HG02885 (cell line): ENCODE data around the gene CHST5.
"Not testable (repeated sequence)": the region's sequence is repeated elsewhere in the genome, so short reads cannot be mapped to it uniquely, and the experiment has no call there.

Source experiments
- ATAC-seq: cut with Tn5 transposase; IDR thresholded peaks from one replicate; pipeline ENCODE4 v1.9.1; 2021; ENCODE audit warnings: mild to moderate bottlenecking; ENCODE audit not compliant: unreplicated experiment, poor library complexity

CHST5 gene

DNA sequence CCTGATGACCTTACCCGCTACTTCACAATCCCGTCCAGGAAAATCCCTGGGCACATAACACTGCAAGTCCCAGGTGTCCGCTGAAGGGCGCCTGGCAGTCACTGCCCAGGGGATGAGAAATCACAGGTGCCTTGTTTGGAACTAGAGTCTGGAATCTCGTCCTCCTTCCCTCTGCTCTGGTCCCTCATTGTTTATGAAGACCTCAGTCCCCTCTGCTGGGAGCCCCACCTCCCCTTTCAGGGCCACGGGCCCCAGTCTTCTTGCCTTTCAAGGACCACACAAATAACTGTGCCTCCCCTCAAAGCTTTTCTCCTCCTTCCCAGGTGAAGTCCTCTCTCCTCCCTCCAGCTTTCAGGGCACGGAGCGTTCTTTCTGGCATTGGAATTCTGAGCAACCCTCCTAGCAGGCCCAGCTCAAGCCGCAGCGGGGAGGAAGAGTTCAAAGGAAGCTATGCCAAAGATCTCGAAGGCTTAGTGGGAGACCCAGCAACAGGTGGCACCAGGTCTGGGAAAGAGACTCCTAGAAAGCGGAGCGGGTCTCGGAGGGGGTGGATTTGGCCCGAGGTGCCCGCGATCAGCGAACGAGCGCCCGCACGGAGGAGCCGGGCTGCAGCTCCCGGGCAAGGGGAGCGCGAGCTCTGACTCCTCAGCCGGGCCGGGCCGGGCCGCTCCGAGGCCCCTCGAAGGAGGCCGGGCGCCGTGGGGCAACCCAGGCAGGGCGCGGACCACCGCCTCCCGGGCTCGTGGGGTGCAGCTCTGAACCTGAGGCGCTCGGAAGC is 19.5 kb downstream of the CHST5 start:
- not testable (repeated sequence) for ATAC-seq

GRCh38 chr16:75514296-75514695 is 21.6 kb downstream of the CHST5 start:
- no peak for ATAC-seq

- no peak for ATAC-seq
Measured at GRCh38 chr16:75506574-75506973, 29.3 kb downstream of the CHST5 start.

DNA sequence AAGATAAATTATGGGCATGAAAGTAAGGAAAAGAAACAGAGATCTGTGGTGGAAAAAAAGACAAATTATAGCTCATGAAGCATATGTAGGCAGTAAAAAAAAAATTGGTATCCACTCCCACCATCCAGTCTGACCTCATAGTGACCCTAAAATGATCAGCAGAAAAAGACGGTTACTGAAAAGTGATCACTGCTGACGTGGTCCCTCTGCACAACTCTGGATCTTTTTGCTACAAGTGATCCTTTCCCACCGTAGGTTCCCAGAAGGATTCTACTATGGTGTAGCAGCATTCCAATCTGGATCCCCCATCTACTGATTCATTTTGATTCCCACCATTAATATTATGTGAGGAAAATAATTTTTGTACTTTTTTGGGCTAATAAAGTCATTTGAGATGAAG is 29.8 kb downstream of the CHST5 start:
- no peak for ATAC-seq

DNA sequence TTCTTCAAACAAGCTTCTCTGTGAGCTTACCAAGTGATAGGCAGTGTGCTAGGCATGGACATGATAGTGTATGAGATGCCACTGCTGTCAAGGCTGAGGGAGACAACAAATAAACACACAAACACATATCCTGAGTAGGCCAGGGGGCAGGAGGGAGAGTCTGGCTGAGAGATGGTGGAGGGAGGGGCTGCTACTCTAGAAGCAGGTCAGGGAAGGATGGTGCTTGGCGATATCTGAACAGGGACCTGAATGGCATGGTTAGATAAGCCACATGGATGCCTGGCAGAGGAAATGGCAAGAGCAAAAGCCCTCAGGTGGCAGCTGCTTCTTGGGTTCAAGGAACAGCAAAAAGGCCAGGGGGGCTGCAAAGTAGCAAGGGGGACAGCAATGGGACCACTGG is 32.1 kb downstream of the CHST5 start:
- ATAC-seq = no peak

GRCh38 chr16:75502916-75503605 is 32.8 kb downstream of the CHST5 start:
- no peak for ATAC-seq

DNA sequence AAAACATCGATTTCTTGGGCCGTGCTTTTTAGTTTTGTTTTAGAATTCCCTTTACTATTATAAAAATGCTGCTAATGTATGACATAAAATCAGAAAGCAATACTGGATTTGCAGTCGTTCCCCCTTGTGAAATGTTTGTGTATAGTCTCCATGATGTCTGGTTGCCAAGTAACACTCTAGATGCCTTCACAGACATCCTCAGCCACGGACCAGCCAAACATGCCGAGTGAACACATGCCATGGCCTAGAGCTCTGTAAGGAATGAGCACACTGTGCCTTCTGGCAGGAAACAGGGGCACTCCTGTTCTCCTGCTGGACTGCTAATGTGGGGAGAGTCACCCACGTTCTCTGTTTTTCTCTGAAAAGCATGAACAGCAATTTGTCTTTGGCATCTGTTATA is 34.1 kb downstream of the CHST5 start:
- not testable (repeated sequence) for ATAC-seq

DNA sequence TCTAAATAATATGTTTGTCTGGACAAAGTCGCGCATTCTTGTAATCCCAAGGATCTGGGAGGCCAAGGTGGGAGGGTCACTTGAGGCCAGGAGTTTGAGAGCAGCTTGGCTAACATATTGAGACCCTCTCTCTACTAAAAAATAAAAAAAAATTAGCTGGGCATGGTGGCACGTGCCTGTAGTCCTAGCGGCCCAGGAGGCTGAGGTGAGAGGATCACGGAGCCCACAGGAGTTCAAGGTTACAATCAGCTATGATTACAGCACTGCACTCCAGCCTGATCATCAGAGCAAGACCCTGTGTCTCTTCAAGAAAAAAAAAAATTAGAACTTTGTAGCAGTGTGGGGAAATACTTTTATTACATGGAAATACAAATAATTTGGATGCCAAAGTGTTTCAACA is 34.5 kb downstream of the CHST5 start:
- no peak for ATAC-seq

- not testable (repeated sequence) for ATAC-seq
Measured at GRCh38 chr16:75498605-75499322, 37.1 kb downstream of the CHST5 start.

- no peak for ATAC-seq
Measured at GRCh38 chr16:75497558-75497957, 38.4 kb downstream of the CHST5 start.

DNA sequence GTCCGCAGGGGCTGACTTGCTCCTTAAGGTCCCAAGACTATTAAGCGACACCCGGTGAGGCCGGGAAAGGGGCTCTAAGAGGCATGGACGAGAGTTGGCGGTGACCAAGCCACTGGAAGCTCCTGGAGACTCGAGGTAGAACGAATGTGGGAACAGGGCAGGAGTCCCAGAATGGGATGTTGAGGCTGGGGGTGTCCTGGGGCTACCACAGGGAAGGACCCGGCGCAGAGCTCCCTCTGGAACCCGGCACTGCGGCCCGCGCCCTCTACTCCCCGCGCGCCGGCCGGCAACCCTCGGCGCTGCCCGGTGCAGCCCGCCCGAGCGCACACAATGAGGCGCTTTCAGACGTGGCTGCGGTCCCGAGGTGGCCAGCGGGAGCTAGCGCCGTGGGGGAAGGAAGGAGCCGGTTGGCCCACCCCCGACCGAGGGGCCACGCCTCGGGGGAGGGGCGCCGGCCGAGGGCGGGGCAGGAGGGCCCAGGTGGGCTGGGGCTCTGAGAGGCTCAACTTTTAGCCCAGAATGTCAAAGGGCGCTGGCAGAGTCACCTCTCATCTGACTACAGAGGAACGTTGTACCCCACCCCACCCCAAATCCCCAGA is 40.7 kb downstream of the CHST5 start, which contains the start of gene CHST6:
TSS of gene CHST6 (minus strand) at position 366 of the 599 bp plus-strand sequence. CDS start 15,613 bp downstream, outside the sequence.
- ATAC-seq = peak; percentile 79

DNA sequence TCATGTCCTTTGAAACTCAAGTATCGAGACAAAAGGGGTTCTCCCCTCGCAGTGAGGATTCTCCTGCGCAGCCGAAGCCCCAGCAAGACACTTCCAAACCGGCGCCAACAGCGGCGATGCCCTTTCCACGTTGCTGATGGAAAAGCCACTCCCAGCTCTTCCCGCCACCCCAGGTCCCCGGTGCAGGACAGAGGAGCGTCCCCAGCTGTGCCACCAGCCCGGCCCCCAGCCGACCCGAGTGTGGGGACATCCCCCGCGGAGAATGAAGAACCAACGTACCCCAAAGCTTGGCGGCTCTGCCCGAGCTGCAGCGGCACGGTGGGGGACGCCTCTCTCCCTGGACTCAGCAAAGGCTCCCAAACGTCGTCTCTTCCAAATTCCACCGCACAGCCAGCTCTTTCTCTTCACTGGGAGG is 41.2 kb downstream of the CHST5 start:
- no peak for ATAC-seq

DNA sequence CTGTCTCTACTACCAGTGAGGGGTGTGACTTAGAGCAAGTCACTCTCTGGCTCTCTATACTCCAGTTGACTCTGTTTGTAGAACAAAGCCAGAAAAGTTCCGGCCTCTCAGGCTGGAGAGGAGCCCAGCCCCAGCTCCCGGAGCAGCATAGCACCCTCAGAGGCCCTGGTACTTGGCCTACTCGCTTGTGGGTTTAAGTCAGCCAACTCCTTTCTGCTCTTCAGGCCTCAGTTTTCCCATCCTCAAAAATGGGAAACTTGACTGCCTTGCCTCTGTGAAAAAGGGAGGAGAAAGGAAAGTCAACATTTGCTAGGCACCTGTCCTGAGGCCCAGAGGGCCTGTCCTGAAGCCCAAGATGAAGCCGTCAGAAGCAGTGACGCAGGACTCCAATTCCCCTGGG is 41.7 kb downstream of the CHST5 start:
- ATAC-seq = no peak

GRCh38 chr16:75491876-75492275 is 44.0 kb downstream of the CHST5 start:
- no peak for ATAC-seq

DNA sequence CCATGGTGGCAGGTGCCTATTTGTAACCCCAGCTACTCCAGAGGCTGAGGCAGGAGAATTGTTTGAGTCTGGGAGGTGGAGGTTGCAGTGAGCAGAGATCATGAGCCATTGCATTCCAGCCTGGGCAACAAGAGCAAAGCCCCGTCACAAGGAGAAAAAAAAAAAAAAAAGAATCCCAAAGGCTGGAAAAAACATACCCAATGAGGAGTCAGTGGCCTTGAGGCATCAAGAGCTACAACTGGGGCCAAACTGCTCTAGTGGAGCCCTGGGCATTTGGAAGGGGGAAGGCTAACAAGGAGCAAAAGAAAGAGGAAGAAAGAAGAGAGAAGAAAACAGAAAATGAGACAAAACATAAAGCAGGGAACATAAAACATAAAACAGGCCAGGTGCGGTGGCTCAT is 47.6 kb downstream of the CHST5 start:
- ATAC-seq = no peak

- ATAC-seq = peak; percentile 63
Measured at GRCh38 chr16:75486676-75487313, 49.1 kb downstream of the CHST5 start.

GRCh38 chr16:75486014-75486675 is 49.8 kb downstream of the CHST5 start:
- ATAC-seq = no peak

- peak; percentile 50 for ATAC-seq
Measured at GRCh38 chr16:75485230-75486013, 50.5 kb downstream of the CHST5 start.

DNA sequence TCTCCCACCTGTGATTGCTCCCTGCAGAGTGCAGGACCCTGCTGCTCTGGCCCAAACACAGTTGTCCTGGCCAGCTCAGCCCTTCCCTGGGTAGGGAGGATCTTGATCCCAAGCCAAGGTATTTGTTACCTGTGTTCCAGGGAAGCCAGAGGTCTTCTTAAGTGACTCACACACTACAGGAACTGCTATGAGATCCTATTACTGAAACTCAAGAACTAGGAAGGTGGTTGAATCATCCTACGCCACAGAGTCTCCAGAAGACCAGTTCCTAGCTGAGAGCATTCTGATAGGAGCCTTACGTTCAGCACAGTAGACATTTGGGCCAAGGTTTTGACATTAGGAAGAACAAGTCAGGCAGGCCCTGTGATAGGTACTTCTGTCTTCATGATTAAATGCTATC is 52.7 kb downstream of the CHST5 start:
- ATAC-seq = no peak
